A549 (cell line): Measurements from ENCODE around the gene FANCC. TPM values are rescaled to one million over a fixed set of nuclear protein-coding genes. Genes with fewer than 3 reads are reported as not detected.

Experiments
- ATAC-seq, 2 experiments: fragments of 200-7000 bp in 1 of 2; fragments of >200 bp in 1 of 2; cut with Nextera tagmentation in 1 of 2; cut with Tn5 transposase in 1 of 2; 3 replicates each; pipeline versions ENCODE4 v1.8.0 to v1.9.1; 2018 to 2020; ENCODE audit warnings: mild to moderate bottlenecking in 1 of 2, moderate library complexity in 1 of 2
- CTCF ChIA-PET: fragments of 300-600 bp; sonication (Branson Sonifier 250); formaldehyde crosslinking; extraction: SDS; loops from one replicate; lab custom pipeline; 2021; ENCODE audit warnings: antibody characterized with exemption, inconsistent platforms; lab: Yijun Ruan, JAX
- POLR2A ChIA-PET: fragments of 350-600 bp; formaldehyde crosslinking; extraction: SDS; loops from one replicate; lab custom pipeline; 2021; ENCODE audit warnings: antibody characterized with exemption, inconsistent platforms; lab: Yijun Ruan, JAX
- DNase-seq, 2 experiments: peaks; one replicate each; pipeline versions ENCODE4 v3.0.0 to v3.0.0-alpha.2; 2011 to 2016; ENCODE audit warnings: low read depth in 1 of 2, low spot score in 1 of 2
- FAIRE-seq: peaks from 2 replicates; lab custom pipeline; 2011; peaks lifted over from hg19 to GRCh38; lab: Jason Lieb, UNC
- H3K27ac ChIP-seq, 2 experiments: fragments of >200 bp; sonication (Bioruptor Twin); formaldehyde crosslinking; 3 replicates each; pipeline ENCODE4 v1.5.1; 2016 to 2017
- H3K4me1 ChIP-seq: fragments of >200 bp; sonication (Bioruptor Twin); formaldehyde crosslinking; 3 replicates; pipeline ENCODE4 v1.6.1; 2016
- H3K4me2 ChIP-seq: fragments of >200 bp; sonication (Bioruptor Twin); formaldehyde crosslinking; 3 replicates; pipeline ENCODE4 v1.6.1; 2016
- H3K4me3 ChIP-seq: fragments of >200 bp; sonication (Bioruptor Twin); formaldehyde crosslinking; 3 replicates; pipeline ENCODE4 v1.5.1; 2016
- H3K9me3 ChIP-seq: fragments of >200 bp; sonication (Bioruptor Twin); formaldehyde crosslinking; 3 replicates; pipeline ENCODE4 v1.6.1; 2016
- CBX2 ChIP-seq: fragments of 200-600 bp; sonication (generic); IDR thresholded peaks from 2 replicates; pipeline ENCODE4 v1.6.1; 2016; ENCODE audit warnings: low read depth, mild to moderate bottlenecking, borderline replicate concordance
- CBX8 ChIP-seq: fragments of 200-600 bp; sonication (generic); IDR thresholded peaks from 2 replicates; pipeline ENCODE4 v1.6.1; 2016
- CHD2 ChIP-seq: fragments of 150-350 bp; IDR thresholded peaks from 2 replicates; pipeline ENCODE4 v1.6.1; 2014; ENCODE audit warnings: low read length; ENCODE audit not compliant: partially characterized antibody
- ESRRA ChIP-seq: fragments of 150-350 bp; IDR thresholded peaks from 2 replicates; pipeline ENCODE4 v1.6.1; 2014; ENCODE audit warnings: mild to moderate bottlenecking, low read length, borderline replicate concordance
- GATA3 ChIP-seq: IDR thresholded peaks from 2 replicates; pipeline ENCODE4 v1.6.1; 2012; ENCODE audit warnings: borderline replicate concordance
- HES2 ChIP-seq: fragments of >200 bp; sonication (Bioruptor Twin); formaldehyde crosslinking; IDR thresholded peaks from 2 replicates; pipeline ENCODE4 v1.6.1; 2016
- HEYL ChIP-seq: fragments of 250-450 bp; sonication (Bioruptor Pico); IDR thresholded peaks from 2 replicates; pipeline ENCODE4 v1.8.0; 2021; ENCODE audit warnings: mild to moderate bottlenecking, moderate library complexity
- HOXA7 ChIP-seq: fragments of 250-450 bp; sonication (Bioruptor Pico); IDR thresholded peaks from 2 replicates; pipeline ENCODE4 v1.5.0; 2020; ENCODE audit warnings: mild to moderate bottlenecking, moderate library complexity
- JUN ChIP-seq, 2 experiments: fragments of >200 bp; sonication (Bioruptor Twin); formaldehyde crosslinking; IDR thresholded peaks; 2 replicates in 1 of 2; 3 replicates in 1 of 2; pipeline ENCODE4 v1.6.1; 2016 to 2017
- NR3C1 ChIP-seq: fragments of >200 bp; sonication (Bioruptor Twin); formaldehyde crosslinking; IDR thresholded peaks from 3 replicates; pipeline ENCODE4 v1.6.1; 2017
- PHF8 ChIP-seq: fragments of 200-600 bp; sonication (generic); IDR thresholded peaks from 2 replicates; pipeline ENCODE4 v1.6.1; 2016; ENCODE audit warnings: low read depth, mild to moderate bottlenecking, antibody characterized with exemption, moderate library complexity, borderline replicate concordance
- POLR2AphosphoS2 ChIP-seq: conservative IDR thresholded peaks from 2 replicates; pipeline ENCODE4 v1.6.1; 2012; ENCODE audit warnings: low read length, improper control_type of control experiment, inconsistent platforms
- RAD21 ChIP-seq, 2 experiments: fragments of >200 bp in 1 of 2; sonication (Bioruptor Twin) in 1 of 2; formaldehyde crosslinking in 1 of 2; IDR thresholded peaks in 1 of 2; conservative IDR thresholded peaks in 1 of 2; 2 replicates in 1 of 2; 3 replicates in 1 of 2; pipeline ENCODE4 v1.6.1; 2012 to 2018; ENCODE audit warnings: inconsistent platforms in 1 of 2
- RCOR1 ChIP-seq: fragments of 150-350 bp; IDR thresholded peaks from 2 replicates; pipeline ENCODE4 v1.6.1; 2014; ENCODE audit warnings: antibody characterized with exemption, low read length, low read depth
- REST ChIP-seq: fragments of 200-600 bp; sonication (generic); IDR thresholded peaks from 2 replicates; pipeline ENCODE4 v1.6.1; 2016; ENCODE audit warnings: antibody characterized with exemption, mild to moderate bottlenecking, moderate library complexity
- TP53 ChIP-seq: fragments of 250-450 bp; sonication (Bioruptor Pico); IDR thresholded peaks from 2 replicates; pipeline ENCODE4 v1.5.0; 2021; ENCODE audit warnings: mild to moderate bottlenecking, moderate library complexity
- USF2 ChIP-seq: fragments of 450-650 bp; IDR thresholded peaks from 2 replicates; pipeline ENCODE4 v1.6.1; 2014; ENCODE audit warnings: antibody characterized with exemption
- ZC3H11A ChIP-seq: fragments of 450-650 bp; IDR thresholded peaks from 2 replicates; pipeline ENCODE4 v1.6.1; 2014; ENCODE audit warnings: antibody characterized with exemption, mild to moderate bottlenecking
- WGBS: methylation state at CpG from one replicate; pipeline ENCODE4 v1.1.6; 2017; ENCODE audit errors: missing lambda C conversion rate; 5-methylcytosine and 5-hydroxymethylcytosine counted together
- polyA plus RNA-seq, 4 experiments: library from polyadenylated mRNA; depleted of rRNA in 3 of 4; stranded (reverse); fragments of >200 nt; fragmentation: RNase III in 1 of 4; extraction: RNeasy Plus Mini Kit Qiagen cat#74134 plus additional on column Dnase treatment in 1 of 4; gene quantifications; 2 replicates in 3 of 4; 3 replicates in 1 of 4; pipeline ENCODE4 v1.2.3, GENCODE V29; 2011 to 2017
- TF ChIP-seq, protein P1 (sequence below): IDR thresholded peaks from 2 replicates; pipeline ENCODE4 v1.6.1; 2012
- TF ChIP-seq, protein P2 (sequence below): IDR thresholded peaks from 2 replicates; pipeline ENCODE4 v1.6.1; 2012; ENCODE audit warnings: low read depth, borderline replicate concordance
- TF ChIP-seq, protein P3 (sequence below): fragments of 150-350 bp; IDR thresholded peaks from 2 replicates; pipeline ENCODE4 v1.6.1; 2014; ENCODE audit warnings: low read depth, mild to moderate bottlenecking, low read length

Gene FANCC
- polyA plus RNA-seq, 2 of the 4 experiments (the other 2 are of a cell fraction), result 13.5 to 24.9 TPM

DNA sequence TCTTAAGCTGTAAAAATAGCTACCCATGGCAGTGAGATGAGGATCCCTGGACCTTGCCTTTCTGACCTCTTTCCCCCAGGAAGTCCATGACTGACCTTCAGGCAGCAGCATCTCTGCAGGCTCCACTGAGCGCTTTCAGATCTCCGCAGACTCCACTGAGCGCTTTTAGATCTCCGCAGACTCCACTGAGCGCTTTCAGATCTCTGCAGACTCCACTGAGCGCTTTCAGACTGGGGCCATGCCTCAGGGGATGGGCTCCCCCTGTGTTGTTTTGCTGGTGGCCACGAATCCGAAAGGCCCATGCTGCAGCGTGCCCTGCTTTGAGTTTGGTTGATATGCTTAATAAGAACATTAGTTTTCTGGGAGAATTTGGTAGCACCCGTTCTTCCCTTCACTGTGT, 254.2 kb downstream of the FANCC start:
- Histone ChIP-seq H3K4me3 (no peak overlapping the region), H3K27ac (peak overlapping the region; percentile 38 to 80; a peak in 5 of 6 replicates), H3K4me1 (peaks cover 100% of the 10 kb centered on the region), H3K9me3 (no peaks in the 10 kb centered on the region), H3K4me2 (peak overlapping the region; percentile 93)
- no peak for TF ChIP-seq CBX8
- TF ChIP-seq ZC3H11A, result no peak
- TF ChIP-seq REST, result no peak
- no peak for TF ChIP-seq CHD2
- TF ChIP-seq ESRRA, result no peak
- TF ChIP-seq RCOR1, result no peak
- TF ChIP-seq PHF8, result no peak
- TF ChIP-seq NR3C1, result no peak
- TF ChIP-seq TP53, result no peak
- no peak for TF ChIP-seq GATA3
- TF ChIP-seq HES2, result no peak
- TF ChIP-seq, protein P1, sequence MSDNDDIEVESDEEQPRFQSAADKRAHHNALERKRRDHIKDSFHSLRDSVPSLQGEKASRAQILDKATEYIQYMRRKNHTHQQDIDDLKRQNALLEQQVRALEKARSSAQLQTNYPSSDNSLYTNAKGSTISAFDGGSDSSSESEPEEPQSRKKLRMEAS, result no peak
- TF ChIP-seq HEYL (CRISPR knock-in tag), result no peak
- TF ChIP-seq, protein P2, sequence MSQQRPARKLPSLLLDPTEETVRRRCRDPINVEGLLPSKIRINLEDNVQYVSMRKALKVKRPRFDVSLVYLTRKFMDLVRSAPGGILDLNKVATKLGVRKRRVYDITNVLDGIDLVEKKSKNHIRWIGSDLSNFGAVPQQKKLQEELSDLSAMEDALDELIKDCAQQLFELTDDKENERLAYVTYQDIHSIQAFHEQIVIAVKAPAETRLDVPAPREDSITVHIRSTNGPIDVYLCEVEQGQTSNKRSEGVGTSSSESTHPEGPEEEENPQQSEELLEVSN, result no peak
- no peak for TF ChIP-seq POLR2AphosphoS2
- WGBS, result 88% methylated on average over 10 of the region's 10 CpGs
- ChIA-PET CTCF (interaction anchor here (1.1 to 2.1 kb wide), 3 partner anchors 40 to 382 kb away, joined by 3 to 4 read pairs (median 4); no protein-coding TSS in a partner anchor), POLR2A (no interaction called here)
- no peak for ATAC-seq
- FAIRE-seq, result no peak
- DNase-seq, result no peak

GRCh38 chr9:95062596-95063065, 254.9 kb downstream of the FANCC start:
- Histone ChIP-seq H3K4me1 (peaks cover 100% of the 10 kb centered on the region), H3K9me3 (no peaks in the 10 kb centered on the region), H3K4me2 (peak overlapping the region; percentile 93), H3K27ac (peak overlapping the region; percentile 10 to 80; a peak in 3 of 6 replicates), H3K4me3 (no peak overlapping the region)
- no peak for TF ChIP-seq HOXA7 (CRISPR knock-in tag)
- TF ChIP-seq JUN (IDR thresholded peaks at IDR 0.05), result 0 out of 5 replicates have a peak, but pooled peaks of 1 of the 2 experiments have one; percentile 11
- TF ChIP-seq, protein P1, result no peak
- TF ChIP-seq, protein P3, sequence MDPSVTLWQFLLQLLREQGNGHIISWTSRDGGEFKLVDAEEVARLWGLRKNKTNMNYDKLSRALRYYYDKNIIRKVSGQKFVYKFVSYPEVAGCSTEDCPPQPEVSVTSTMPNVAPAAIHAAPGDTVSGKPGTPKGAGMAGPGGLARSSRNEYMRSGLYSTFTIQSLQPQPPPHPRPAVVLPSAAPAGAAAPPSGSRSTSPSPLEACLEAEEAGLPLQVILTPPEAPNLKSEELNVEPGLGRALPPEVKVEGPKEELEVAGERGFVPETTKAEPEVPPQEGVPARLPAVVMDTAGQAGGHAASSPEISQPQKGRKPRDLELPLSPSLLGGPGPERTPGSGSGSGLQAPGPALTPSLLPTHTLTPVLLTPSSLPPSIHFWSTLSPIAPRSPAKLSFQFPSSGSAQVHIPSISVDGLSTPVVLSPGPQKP, result no peak
- TF ChIP-seq USF2, result peak; percentile 63
- no peak for TF ChIP-seq RAD21 (conservative IDR thresholded peaks at IDR 0.05 in 1 of 2, IDR thresholded peaks at IDR 0.05 in 1 of 2)
- TF ChIP-seq RCOR1, result no peak
- TF ChIP-seq CBX2, result no peak
- no peak for TF ChIP-seq HEYL (CRISPR knock-in tag)
- no peak for TF ChIP-seq HES2
- no peak for DNase-seq
- peak in 1 of 2 experiments; percentile 21; a peak in 3 of 6 replicates for ATAC-seq
- ChIA-PET POLR2A (no interaction called here), CTCF (interaction anchor here (0.8 to 2.1 kb wide), 7 partner anchors 9 to 382 kb away, joined by 3 to 6 read pairs (median 4); no protein-coding TSS in a partner anchor)
- 61% methylated on average over 7 of the region's 7 CpGs for WGBS
- FAIRE-seq, result no peak
